MM.1S (cell line): ENCODE measurements around the gene ARL6IP5.

ENCODE experiments used
- DNase-seq: peaks from one replicate; pipeline ENCODE4 v3.0.0-alpha.2; 2015
- H2AFZ ChIP-seq: fragments of 300-600 bp; sonication (generic); 2 replicates; pipeline ENCODE4 v1.6.0; 2016; ENCODE audit warnings: antibody characterized with exemption, low read length
- H3F3A ChIP-seq: fragments of 300-600 bp; sonication (generic); 2 replicates; pipeline ENCODE4 v1.6.1; 2016; ENCODE audit warnings: mild to moderate bottlenecking, antibody characterized with exemption, low read length, moderate library complexity, mixed read lengths; ENCODE audit not compliant: insufficient read depth
- H3K27ac ChIP-seq: fragments of 300-600 bp; sonication (generic); 2 replicates; pipeline ENCODE4 v1.5.1; 2016; ENCODE audit warnings: mild to moderate bottlenecking, low read length
- H3K27me3 ChIP-seq: fragments of 300-600 bp; sonication (generic); replicated peaks from 2 replicates; pipeline ENCODE4 v1.6.0; 2016; ENCODE audit warnings: low read length; ENCODE audit not compliant: insufficient read depth
- H3K36me3 ChIP-seq: fragments of 300-600 bp; sonication (generic); replicated peaks from 2 replicates; pipeline ENCODE4 v1.6.1; 2016; ENCODE audit warnings: mild to moderate bottlenecking, low read length, mixed read lengths; ENCODE audit not compliant: insufficient read depth
- H3K4me1 ChIP-seq: fragments of 300-600 bp; sonication (generic); 2 replicates; pipeline ENCODE4 v1.6.1; 2016; ENCODE audit warnings: low read length, mixed read lengths
- H3K4me2 ChIP-seq: fragments of 300-600 bp; sonication (generic); 2 replicates; pipeline ENCODE4 v1.6.0; 2016; ENCODE audit warnings: low read depth, low read length
- H3K4me3 ChIP-seq: fragments of 300-600 bp; sonication (generic); 2 replicates; pipeline ENCODE4 v1.5.1; 2016; ENCODE audit warnings: low read length, mixed read lengths
- H3K79me2 ChIP-seq: fragments of 300-600 bp; sonication (generic); 2 replicates; pipeline ENCODE4 v1.6.1; 2016; ENCODE audit warnings: mixed run types, low read length, mixed read lengths
- H3K9ac ChIP-seq: fragments of 300-600 bp; sonication (generic); 2 replicates; pipeline ENCODE4 v1.6.1; 2016; ENCODE audit warnings: low read length, mixed read lengths
- H3K9me2 ChIP-seq: fragments of 300-600 bp; sonication (generic); replicated peaks from 2 replicates; pipeline ENCODE4 v1.6.1; 2016; ENCODE audit warnings: mild to moderate bottlenecking, low read length, mixed read lengths; ENCODE audit not compliant: insufficient read depth
- H3K9me3 ChIP-seq: fragments of 300-600 bp; sonication (generic); replicated peaks from 2 replicates; pipeline ENCODE4 v1.6.1; 2016; ENCODE audit warnings: mild to moderate bottlenecking, low read length, mixed read lengths; ENCODE audit not compliant: insufficient read depth
- H4K20me1 ChIP-seq: fragments of 300-600 bp; sonication (generic); 2 replicates; pipeline ENCODE4 v1.6.1; 2016; ENCODE audit warnings: mild to moderate bottlenecking, low read length, moderate library complexity, mixed read lengths; ENCODE audit not compliant: insufficient read depth
- EZH2 ChIP-seq: fragments of 300-600 bp; sonication (generic); optimal IDR thresholded peaks from 2 replicates; pipeline ENCODE3; 2017; ENCODE audit warnings: low read depth, mild to moderate bottlenecking, antibody characterized with exemption, low read length, mixed read lengths
- EZH2phosphoT487 ChIP-seq: fragments of 300-600 bp; sonication (generic); IDR thresholded peaks from 2 replicates; pipeline ENCODE4 v1.6.1; 2018; ENCODE audit warnings: antibody characterized with exemption, low read length
- TF ChIP-seq, protein P1 (sequence below): fragments of 300-600 bp; sonication (generic); IDR thresholded peaks from 2 replicates; pipeline ENCODE4 v1.5.1; 2016; ENCODE audit warnings: antibody characterized with exemption, low read length, mixed read lengths

Gene ARL6IP5, protein sequence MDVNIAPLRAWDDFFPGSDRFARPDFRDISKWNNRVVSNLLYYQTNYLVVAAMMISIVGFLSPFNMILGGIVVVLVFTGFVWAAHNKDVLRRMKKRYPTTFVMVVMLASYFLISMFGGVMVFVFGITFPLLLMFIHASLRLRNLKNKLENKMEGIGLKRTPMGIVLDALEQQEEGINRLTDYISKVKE

DNA sequence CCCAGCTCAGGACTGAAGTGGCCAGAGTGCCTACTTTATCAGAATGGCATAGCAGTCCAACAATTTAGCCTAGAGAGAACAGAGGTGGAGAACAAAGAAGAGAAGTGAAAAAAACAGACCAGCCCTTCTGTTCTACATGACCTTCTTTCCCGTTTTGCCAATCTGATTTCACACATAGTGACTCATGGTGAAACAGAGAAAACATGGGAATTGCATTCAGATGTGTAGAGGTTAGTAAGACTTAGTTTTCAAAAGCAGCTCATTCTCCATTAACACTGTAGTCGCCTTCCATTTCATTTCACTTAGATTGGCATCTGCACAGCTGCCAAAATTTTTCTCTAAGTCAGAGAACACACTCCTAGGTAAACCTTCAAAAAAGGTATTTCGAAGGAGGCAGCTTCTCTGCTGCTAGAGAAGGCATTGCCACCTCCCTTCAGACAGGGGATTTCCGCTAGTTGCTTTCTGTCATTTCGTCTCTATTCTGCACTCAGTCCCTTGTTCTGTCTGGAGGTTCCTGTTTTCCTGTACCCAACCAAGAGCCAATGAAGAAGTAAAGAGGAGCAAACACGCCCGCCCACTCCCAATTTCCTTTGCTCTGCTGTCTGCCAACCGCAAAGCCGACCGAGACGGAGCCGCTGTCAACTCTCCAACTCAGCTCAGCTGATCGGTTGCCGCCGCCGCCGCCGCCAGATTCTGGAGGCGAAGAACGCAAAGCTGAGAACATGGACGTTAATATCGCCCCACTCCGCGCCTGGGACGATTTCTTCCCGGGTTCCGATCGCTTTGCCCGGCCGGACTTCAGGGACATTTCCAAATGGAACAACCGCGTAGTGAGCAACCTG, at the start of gene ARL6IP5:
Gene ARL6IP5 (plus strand): TSS at position 612 of the 842 bp plus-strand sequence. CDS start 111 bp downstream, at position 723.
- TF ChIP-seq EZH2phosphoT487 = no peak
- no peak for TF ChIP-seq EZH2
- TF ChIP-seq, protein P1, sequence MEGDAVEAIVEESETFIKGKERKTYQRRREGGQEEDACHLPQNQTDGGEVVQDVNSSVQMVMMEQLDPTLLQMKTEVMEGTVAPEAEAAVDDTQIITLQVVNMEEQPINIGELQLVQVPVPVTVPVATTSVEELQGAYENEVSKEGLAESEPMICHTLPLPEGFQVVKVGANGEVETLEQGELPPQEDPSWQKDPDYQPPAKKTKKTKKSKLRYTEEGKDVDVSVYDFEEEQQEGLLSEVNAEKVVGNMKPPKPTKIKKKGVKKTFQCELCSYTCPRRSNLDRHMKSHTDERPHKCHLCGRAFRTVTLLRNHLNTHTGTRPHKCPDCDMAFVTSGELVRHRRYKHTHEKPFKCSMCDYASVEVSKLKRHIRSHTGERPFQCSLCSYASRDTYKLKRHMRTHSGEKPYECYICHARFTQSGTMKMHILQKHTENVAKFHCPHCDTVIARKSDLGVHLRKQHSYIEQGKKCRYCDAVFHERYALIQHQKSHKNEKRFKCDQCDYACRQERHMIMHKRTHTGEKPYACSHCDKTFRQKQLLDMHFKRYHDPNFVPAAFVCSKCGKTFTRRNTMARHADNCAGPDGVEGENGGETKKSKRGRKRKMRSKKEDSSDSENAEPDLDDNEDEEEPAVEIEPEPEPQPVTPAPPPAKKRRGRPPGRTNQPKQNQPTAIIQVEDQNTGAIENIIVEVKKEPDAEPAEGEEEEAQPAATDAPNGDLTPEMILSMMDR = no peak
- Histone ChIP-seq H3K36me3 (no peaks in the 10 kb centered on the region), H3F3A (peaks cover 78% of the 10 kb centered on the region), H4K20me1 (no peaks in the 10 kb centered on the region), H3K79me2 (peaks cover 66% of the 10 kb centered on the region), H3K27ac (peak within 1 kb of the TSS; percentile 91), H3K9me2 (no peaks in the 10 kb centered on the region), H3K4me2 (peak within 1 kb of the TSS; percentile 92), H2AFZ (peak within 1 kb of the TSS; percentile 44), H3K27me3 (no peaks in the 10 kb centered on the region), H3K9ac (peak within 1 kb of the TSS; percentile 81), H3K4me1 (peaks cover 50% of the 10 kb centered on the region), H3K4me3 (peak within 1 kb of the TSS; percentile 93), H3K9me3 (no peaks in the 10 kb centered on the region)
- DNase-seq = peak; percentile 96

DNA sequence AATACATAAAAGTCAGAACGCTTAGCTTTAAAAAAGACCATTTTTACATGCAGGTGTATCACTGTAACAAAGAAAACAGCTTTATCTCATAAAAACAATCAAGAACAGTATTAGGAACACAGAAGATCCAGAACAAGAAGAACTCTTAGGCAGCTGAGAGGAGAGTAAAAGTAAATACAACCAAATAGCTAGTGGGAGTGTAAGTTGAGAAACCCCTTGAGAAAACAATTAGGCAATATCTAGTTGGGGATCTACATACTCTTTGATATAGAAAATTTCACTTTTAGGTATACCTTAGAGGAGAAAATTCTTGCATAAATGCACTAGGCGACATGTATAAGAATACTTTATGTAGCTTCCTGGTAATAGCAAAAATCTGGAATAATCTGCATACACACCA, 40.1 kb upstream of the ARL6IP5 start:
- Histone ChIP-seq H3K79me2 (peaks cover 35% of the 10 kb centered on the region), H3K36me3 (peaks cover 15% of the 10 kb centered on the region), H3K9me3 (no peaks in the 10 kb centered on the region), H4K20me1 (no peaks in the 10 kb centered on the region), H3F3A (no peaks in the 10 kb centered on the region), H3K9me2 (no peaks in the 10 kb centered on the region), H3K27me3 (no peaks in the 10 kb centered on the region), H3K27ac (no peak overlapping the region), H3K4me1 (no peaks in the 10 kb centered on the region), H3K4me2 (no peak overlapping the region), H3K4me3 (no peak overlapping the region), H3K9ac (no peak overlapping the region), H2AFZ (no peak overlapping the region)
- no peak for DNase-seq
- TF ChIP-seq EZH2 (no peak), EZH2phosphoT487 (no peak)
- TF ChIP-seq, protein P1 = no peak

DNA sequence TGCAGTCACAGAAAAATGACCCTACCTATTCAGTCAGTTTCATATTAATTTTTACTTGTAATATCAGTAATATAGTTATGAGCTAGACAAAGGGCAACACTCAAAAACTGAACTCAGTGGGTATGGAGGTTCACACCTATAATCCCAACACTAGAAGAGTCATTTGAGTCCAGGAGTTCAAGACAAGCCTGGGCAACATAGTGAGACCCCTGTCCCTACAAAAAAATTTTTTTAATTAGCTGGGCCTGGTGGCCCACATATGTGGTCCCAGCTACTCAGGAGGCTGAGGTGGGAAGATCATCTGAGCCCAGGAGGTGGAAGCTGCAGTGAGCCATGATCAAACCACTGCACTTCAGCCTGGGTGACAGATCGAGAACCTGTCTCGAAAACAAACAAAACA, 35.7 kb upstream of the ARL6IP5 start:
- Histone ChIP-seq H3K4me2 (no peak overlapping the region), H3K9me3 (no peaks in the 10 kb centered on the region), H3K79me2 (peaks cover 60% of the 10 kb centered on the region), H4K20me1 (no peaks in the 10 kb centered on the region), H3K36me3 (peaks cover 14% of the 10 kb centered on the region), H3K9ac (no peak overlapping the region), H3F3A (no peaks in the 10 kb centered on the region; the same call in 1 of the 2 replicates), H2AFZ (no peak overlapping the region), H3K27ac (no peak overlapping the region), H3K27me3 (no peaks in the 10 kb centered on the region), H3K4me1 (0 out of 2 replicates have a peak, but pooled peaks cover 6% of the 10 kb centered on the region), H3K4me3 (no peak overlapping the region), H3K9me2 (no peaks in the 10 kb centered on the region)
- no peak for DNase-seq
- no peak for TF ChIP-seq EZH2
- TF ChIP-seq, protein P1 = no peak
- TF ChIP-seq EZH2phosphoT487 = no peak
